Choroid plexus epithelial cell (primary cell): Measurements from ENCODE around the gene ZC3H14.
"Not testable (repeated sequence)": the region's sequence is repeated elsewhere in the genome, so short reads cannot be mapped to it uniquely, and the experiment has no call there.

ENCODE experiments used
- DNase-seq: peaks from one replicate; pipeline ENCODE4 v3.0.0-alpha.2; 2010; ENCODE audit warnings: low read depth
- H3K4me3 ChIP-seq: 2 replicates; pipeline ENCODE4 v1.5.1; 2011; ENCODE audit warnings: low read depth, mild to moderate bottlenecking, control low read depth, low read length, moderate library complexity
- CTCF ChIP-seq: conservative IDR thresholded peaks from 2 replicates; pipeline ENCODE4 v1.5.1; 2011; ENCODE audit warnings: low read depth, mild to moderate bottlenecking, control low read depth, inconsistent platforms, low read length, moderate library complexity

ZC3H14 gene

GRCh38 chr14:88521818-88522217 lies 41.0 kb upstream of the ZC3H14 start:
- H3K4me3 ChIP-seq, result no peak overlapping the region
- DNase-seq, result peak; percentile 37
- TF ChIP-seq CTCF, result no peak

DNA sequence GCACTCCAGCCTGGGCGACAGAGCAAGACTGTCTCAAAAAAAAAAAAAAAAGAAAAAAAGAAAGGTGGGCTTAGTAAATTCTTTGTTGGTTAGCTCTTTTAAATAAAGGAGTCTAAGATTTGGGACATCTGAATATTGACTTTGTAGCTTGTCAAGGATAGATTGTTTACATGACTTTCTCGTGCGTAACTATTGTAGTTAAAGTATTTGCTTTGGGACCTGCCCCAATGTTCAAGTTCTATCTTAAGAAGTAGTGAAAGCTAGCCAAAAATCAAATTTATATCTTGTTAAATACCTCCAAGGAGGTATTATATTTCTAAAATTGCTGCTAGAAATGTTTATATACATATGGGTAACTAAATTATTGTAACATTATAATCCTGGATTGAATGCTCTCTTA lies 40.4 kb upstream of the ZC3H14 start:
- no peak for DNase-seq
- TF ChIP-seq CTCF, result no peak
- H3K4me3 ChIP-seq, result no peak overlapping the region

GRCh38 chr14:88529889-88530288 lies 32.9 kb upstream of the ZC3H14 start:
- H3K4me3 ChIP-seq, DNase-seq: not testable (repeated sequence)

DNA sequence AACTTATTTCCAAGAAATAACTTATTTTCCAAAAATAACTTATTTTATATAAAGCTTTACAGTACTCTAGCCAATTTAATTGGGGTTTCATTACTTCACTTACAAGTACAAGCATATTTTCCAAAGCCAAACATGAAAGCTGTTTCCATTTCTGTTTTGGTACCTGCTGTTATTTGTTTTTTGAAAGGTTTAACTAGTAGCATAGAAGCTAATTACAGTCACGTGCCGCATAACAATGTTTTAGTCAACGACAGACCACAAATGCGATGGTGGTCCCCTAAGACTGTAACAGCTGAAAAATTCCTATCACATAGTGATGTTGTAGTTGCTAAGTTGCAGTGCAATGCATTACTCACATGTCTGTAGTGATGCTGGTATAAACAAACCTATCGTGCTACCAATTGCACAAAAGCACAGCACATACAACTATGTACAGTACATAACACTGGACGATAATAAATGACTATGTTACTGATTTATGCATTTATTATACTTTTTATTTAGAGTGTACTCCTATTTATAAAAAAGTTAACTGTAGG lies 29.7 kb upstream of the ZC3H14 start:
- TF ChIP-seq CTCF, result no peak
- no peak overlapping the region for H3K4me3 ChIP-seq
- no peak for DNase-seq

DNA sequence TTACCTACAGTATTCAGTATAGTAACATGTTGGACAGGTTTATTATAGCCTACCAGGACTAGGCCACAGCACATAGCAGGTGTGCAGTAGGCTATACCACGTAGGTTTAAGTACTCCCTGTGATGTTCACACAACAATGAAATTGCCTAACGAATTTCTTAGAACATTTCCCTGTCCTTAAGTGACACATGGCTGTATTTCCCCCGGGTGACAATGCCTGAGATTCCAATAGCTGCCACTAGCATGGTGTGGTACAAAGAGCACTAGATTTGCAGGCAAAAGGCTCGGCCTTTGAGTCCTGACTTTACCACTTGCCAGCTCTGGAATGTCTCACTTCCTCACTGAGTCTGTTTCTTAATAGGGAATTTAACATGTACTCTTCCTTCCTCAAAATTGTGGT lies 27.7 kb upstream of the ZC3H14 start:
- DNase-seq, result no peak
- TF ChIP-seq CTCF, result no peak

GRCh38 chr14:88535813-88536212 lies 27.0 kb upstream of the ZC3H14 start:
- TF ChIP-seq CTCF, result no peak
- DNase-seq, result no peak
- no peak overlapping the region for H3K4me3 ChIP-seq

More for the DNA sequence above, 27.7 kb upstream of the ZC3H14 start:
- H3K4me3 ChIP-seq, result no peak overlapping the region

DNA sequence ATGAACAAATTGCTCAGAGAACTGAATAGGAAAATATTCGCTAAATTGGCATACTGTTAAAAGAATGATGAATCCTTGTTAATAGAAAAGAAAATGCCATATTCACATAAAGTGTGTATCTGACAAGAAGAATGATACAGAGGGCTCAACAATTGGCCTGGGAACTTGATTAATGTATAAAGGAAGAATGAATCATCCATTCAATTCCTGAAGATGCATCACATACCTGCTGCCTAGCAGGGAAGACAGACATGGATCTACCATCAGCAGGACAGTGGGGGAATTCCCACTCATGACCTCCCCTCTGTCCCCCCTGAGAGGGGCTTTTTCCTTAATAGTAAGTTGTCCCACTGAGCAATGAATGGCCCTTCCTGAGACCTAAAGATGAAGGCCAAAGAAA lies 21.5 kb upstream of the ZC3H14 start:
- no peak overlapping the region for H3K4me3 ChIP-seq
- no peak for DNase-seq
- no peak for TF ChIP-seq CTCF
